Omental fat pad (tissue), 4 donors: ENCODE measurements around the gene TNFSF15. TPM values are rescaled to one million over a fixed set of nuclear protein-coding genes. Genes with fewer than 3 reads are reported as not detected.

Experiments
- ATAC-seq: fragments of 150-250 bp; one replicate; pipeline ENCODE4 v1.9.1; 2016; ENCODE audit warnings: mild to moderate bottlenecking, moderate library complexity; ENCODE audit not compliant: low FRiP score
- DNase-seq: peaks from one replicate; pipeline ENCODE4 v3.0.0-alpha.2; 2019; ENCODE audit warnings: low spot score
- total RNA-seq, 4 donors: library from RNA; depleted of rRNA; stranded (reverse); fragments of >200 nt; gene quantifications; one replicate each; pipeline ENCODE4 v1.1.0, GENCODE V29; 2016
- TF ChIP-seq, protein P1 (sequence below), 3 donors: fragments of 450-650 bp; IDR thresholded peaks; one replicate each; pipeline ENCODE4 v1.5.1; 2016 to 2017; ENCODE audit warnings: antibody characterized with exemption in 3 of 3, mild to moderate bottlenecking in 3 of 3, moderate library complexity in 2 of 3

Gene TNFSF15
- total RNA-seq, 4 donors from 2014 or later, result 0.36 to 2.4 (median 0.50) TPM; not detected in 1

DNA sequence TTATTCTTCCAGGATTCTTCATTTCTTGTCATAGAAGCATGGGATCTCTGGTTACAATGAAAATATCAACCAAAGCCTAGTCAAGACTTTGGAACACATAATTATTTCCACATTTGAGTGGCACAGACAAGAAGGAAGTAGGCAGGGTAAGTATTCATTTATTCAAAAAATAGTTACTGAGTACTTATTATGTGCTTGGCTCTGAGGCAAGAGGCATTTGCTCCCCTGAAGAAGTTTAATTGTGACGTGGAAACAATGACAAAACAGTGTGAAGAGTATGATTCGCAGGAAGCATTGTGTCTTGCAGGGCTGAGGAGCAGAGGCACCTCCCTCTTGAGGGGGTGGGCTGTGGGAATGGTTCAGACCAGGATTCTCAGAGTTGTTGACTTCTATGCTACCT, 45.0 kb upstream of the TNFSF15 start:
- TF ChIP-seq, protein P1, sequence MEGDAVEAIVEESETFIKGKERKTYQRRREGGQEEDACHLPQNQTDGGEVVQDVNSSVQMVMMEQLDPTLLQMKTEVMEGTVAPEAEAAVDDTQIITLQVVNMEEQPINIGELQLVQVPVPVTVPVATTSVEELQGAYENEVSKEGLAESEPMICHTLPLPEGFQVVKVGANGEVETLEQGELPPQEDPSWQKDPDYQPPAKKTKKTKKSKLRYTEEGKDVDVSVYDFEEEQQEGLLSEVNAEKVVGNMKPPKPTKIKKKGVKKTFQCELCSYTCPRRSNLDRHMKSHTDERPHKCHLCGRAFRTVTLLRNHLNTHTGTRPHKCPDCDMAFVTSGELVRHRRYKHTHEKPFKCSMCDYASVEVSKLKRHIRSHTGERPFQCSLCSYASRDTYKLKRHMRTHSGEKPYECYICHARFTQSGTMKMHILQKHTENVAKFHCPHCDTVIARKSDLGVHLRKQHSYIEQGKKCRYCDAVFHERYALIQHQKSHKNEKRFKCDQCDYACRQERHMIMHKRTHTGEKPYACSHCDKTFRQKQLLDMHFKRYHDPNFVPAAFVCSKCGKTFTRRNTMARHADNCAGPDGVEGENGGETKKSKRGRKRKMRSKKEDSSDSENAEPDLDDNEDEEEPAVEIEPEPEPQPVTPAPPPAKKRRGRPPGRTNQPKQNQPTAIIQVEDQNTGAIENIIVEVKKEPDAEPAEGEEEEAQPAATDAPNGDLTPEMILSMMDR (IDR thresholded peaks at IDR 0.05), result no peak
- no peak for ATAC-seq

DNA sequence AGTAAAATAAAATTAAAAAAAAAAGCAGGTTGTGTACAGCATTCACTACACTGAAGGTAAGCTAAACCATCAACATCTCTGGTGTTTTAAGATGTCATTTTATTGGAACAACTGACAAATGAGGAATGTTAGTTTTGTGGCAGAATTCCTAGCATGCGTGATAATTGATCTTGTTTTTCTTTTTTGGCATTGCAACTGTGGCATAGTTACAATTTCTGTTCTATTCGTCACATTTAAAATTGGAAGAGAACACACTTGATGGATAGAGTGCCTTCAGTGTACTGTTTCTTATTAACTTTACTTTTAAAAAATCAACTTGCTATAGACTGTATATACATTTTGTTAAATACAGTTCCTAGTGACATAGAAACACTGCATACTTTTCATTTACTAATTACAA, 43.6 kb upstream of the TNFSF15 start:
- DNase-seq, result no peak
- no peak for ATAC-seq
- TF ChIP-seq, protein P1 (IDR thresholded peaks at IDR 0.05), result no peak

More for the DNA sequence above, 45.0 kb upstream of the TNFSF15 start:
- no peak for DNase-seq

DNA sequence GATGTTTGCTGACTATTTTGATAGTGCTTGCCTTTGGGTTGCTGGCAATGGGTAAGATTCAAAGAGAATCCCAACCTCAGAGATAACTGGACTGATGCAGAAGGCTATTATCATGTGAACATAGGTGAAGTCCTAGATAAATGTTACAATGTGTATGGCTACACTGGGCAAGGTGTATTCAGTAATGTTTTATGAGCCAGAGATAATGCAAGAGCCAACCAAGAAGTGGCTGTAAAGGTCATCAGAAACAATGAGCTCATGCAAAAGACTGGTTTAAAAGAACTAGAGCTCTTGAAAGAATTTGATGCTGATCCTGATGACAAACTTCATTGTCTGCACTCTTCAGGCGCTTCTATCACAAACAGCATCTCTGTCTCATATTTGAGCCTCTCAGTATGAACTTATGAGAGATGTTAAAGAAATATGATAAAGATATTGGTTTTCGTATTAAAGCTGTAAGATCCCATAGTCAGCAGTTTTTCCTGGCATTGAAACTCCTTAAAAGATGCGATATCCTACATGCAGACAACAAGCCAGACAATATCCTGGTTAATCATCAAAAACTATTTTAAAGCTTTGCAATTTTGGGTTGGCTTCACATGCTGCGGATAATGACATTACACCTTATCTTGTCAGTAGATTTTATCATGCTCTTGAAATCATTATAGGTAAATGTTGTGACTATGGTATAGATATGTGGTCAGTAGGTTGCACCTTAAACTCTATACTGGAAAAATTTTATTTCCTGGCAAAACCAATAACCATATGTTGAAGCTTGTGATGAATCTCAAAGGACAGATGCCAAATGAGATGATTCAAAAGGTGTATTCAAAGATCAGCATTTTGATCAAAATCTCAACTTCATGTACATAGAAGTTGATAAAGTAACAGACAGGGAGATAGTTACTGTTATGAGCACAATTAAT, 41.9 kb upstream of the TNFSF15 start:
- ATAC-seq (no peak), DNase-seq (no peak)
- TF ChIP-seq, protein P1 (IDR thresholded peaks at IDR 0.05), result no peak

DNA sequence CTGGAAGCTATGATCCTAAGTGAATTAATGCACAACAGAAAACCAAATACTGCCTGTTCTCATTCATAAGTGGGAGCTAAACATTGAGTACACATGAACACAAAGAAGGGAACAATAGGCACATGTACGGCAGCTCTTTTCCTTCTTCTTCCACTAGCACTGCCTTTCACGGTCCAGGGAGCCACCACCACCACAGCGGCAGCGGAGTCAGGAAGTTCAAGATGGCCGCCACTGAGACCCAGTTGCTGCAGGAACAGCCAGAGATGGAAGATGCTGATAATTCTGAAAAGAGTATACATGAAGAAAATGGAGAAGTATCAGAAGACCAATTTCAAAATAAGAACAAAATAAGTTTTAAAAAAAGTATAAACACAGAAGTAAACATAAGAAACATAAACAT, 39.5 kb upstream of the TNFSF15 start:
- TF ChIP-seq, protein P1 (IDR thresholded peaks at IDR 0.05), result no peak
- DNase-seq (no peak), ATAC-seq (no peak)

DNA sequence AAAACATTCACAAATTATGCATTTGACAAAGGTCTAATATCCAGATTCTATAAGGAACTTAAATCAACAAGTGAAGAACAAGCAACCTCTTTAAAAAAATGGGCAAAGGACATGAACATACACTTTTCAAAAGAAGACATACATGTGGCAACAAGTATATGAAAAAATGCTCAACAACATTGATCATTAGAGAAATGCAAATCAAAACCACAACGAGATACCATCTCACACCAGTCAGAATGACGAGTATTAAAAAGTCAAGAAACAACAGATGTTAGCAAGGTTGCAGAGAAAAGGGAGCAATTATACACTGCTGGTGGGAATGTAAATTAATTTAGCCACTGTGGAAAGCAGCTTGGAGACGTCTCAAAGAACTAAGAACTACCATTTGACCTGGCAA, 38.9 kb upstream of the TNFSF15 start:
- TF ChIP-seq, protein P1 (IDR thresholded peaks at IDR 0.05), result no peak
- ATAC-seq (no peak), DNase-seq (no peak)

DNA sequence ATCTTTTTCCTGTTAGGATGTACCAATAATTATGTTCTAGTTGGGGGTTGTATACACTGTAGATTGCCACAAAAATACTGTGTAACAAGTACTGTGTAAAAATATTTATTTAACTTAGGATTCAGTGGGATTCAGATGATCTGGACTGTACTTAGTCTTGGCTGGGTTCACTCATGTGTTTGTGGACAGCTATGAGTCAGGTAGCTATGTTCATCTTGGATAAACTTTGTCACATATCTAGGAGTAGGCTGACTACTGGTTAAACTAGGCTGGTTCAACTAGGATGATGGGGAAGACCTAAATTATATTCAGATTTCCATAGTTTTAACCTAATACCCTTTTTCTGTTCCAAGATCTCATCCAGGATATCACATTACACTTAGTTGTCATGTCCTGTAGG, 32.1 kb upstream of the TNFSF15 start:
- DNase-seq (no peak), ATAC-seq (no peak)
- TF ChIP-seq, protein P1 (IDR thresholded peaks at IDR 0.05), result no peak

DNA sequence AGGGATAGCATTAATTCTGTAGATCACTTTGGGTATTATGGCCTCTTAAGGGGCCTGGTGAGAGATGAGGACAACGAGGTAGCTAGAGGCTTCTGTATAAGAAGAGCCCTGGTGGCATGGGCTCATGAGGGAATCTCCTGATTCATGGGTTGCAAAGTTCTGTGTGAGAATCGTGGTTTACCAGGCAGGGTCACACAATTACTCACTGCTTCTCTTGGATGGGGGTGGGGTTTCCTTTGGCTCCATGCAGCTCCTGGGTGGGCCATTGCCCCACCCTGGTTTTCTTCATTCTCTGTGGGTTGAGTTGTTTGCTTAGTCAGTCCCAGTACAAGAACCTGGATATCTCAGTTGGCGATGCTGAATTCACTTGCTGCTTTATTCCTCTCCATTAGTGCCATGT, 30.9 kb upstream of the TNFSF15 start:
- ATAC-seq, result no peak
- TF ChIP-seq, protein P1 (IDR thresholded peaks at IDR 0.05), result no peak
- no peak for DNase-seq
